Suppressor macrophage (primary cell): ENCODE measurements around the gene TARS1.

Source experiments
- DNase-seq, 4 experiments: peaks; one replicate each; pipeline ENCODE4 v3.0.0-alpha.2; 2020 to 2022
- total RNA-seq, 17 experiments: gene quantifications; one replicate each; lab custom pipeline; 2026; ENCODE audit warnings: mixed read lengths in 6 of 17, inconsistent platforms in 3 of 17; lab: John Stamatoyannopoulos, UW

TARS1 gene
- 100 to 163 (median 125) reads per million in 17 experiments for total RNA-seq

DNA sequence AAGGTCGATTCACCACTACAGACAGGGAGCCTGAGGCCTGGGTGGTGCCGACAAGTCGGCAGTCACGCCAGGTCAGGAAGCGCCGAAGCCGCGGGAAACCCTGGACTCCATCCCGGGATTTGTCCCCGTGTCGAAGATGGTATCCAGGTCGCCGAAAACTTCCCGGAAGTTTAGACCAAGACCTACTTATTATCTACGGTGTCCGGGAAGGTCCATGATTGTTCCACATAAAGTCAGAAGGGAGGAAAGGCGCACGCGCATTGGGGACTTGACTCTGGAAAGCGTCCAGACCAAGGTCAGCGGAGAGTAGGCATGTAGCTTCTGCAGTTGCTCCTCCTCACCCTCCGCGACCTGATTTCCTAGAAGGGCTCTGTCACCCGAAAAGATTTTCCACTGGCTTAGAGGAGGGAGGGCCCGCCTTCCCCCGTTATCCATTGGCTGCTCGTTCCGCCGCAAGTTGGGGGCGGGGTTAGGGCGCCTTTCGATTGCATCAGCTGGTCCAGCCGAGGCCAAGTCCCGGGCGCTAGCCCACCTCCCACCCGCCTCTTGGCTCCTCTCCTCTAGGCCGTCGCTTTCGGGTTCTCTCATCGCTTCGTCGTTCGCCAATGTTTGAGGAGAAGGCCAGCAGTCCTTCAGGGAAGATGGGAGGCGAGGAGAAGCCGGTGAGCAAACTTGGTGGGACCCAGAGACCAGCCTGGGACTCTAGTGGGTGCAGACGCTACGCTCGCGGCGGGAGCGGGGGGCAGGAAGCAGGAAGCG lies at the start of gene TARS1:
Gene TARS1 (plus strand): TSS at position 484 of the 759 bp plus-strand sequence. CDS start 122 bp downstream, at position 606.
- DNase-seq = peak; percentile 99 to 100 (median 100)

DNA sequence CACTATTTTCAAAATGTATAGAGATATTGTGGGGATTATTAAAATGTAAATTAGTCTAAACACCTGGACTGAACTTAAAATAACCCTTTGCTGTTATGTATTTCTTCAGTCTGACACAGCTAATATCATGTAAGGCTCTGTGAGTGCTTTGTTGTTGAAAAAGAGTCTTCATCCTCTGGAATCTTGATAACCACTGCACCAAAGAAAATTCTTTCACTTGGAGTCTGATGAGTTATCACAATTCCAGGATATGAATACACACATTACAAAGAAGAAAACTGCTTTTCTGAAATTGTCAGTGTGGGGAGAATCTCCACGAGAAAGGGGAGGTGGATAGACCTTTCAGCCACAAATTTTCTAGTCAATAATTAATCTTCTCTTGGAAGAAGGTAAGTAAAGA lies 42.3 kb upstream of the TARS1 start:
- no peak for DNase-seq

DNA sequence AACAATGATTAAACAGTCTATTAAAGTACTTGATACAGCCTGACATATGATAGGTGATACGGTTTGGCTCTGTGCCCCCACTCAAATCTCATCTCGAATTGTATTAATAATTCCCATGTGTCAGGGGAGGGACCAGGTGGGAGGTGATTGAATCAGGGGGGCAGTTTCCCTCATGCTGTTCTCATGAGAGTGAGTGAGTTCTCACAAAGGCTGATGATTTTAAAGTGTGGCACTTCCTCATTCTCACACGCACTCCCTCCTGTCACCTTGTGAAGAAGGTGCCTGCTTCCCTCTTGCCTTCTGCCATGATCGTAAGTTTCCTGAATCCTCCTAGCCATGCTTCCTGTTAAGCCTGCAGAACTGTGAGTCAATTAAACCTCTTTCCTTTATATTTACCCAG lies 40.1 kb upstream of the TARS1 start:
- DNase-seq = no peak

DNA sequence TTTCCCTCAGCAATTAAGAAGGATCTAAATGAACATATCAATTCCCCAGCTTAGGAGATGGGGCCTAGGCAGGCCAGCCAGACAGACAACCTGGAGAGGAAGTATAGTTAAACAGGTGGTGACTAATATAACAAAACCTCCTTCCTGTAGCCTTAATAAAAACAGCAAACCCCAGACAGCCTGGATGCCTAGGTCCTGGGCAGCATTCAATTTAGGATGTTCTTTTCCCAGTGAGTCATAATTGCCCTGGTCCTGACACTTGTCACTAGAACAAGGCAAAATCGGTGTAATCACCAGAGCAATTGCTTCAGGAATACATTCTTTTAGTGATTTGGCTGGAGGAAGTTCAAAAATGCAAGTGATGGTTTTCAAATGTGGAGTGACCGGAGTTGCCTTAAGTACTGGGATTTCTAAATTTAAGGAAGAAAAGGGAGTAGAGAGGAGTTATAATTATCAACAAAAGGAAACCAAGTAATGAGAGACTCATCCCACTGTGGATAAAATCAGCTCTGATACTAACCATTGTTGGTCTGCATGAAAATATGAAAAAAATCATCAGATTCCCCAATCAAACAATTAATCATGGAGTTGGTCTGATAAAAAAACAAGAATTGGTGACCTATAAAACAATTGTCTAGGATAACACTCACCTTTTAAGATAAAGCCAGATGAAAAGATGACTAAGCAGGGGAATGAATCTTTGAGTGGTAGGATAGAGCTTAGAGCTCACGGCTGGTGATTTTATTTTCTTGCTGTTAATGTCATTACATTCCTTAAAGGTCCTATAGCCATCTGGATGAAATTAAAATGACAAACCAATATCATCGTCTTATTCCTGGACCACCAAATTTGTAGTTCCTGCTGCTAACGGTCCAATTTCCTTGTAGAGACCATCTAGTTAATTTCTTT lies 39.0 kb upstream of the TARS1 start:
- DNase-seq = no peak

DNA sequence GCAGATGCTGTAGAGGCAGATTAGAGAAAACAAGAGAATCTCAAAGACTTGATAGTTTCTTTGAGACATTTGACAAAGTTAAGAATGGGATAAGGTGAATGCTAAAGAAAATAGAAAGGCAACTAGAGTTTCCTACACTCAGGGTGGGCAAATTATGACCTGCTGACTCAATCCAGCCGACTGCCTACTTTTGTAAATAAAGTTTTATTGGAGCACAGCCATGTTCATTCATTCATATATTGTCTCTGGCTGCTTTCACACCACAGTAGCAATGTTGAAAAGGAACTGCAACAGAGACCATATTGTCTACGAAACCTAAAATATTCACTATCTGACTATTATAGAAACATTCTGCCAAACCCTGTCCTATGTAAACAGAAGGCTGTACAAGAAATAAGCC lies 37.6 kb upstream of the TARS1 start:
- DNase-seq = no peak

DNA sequence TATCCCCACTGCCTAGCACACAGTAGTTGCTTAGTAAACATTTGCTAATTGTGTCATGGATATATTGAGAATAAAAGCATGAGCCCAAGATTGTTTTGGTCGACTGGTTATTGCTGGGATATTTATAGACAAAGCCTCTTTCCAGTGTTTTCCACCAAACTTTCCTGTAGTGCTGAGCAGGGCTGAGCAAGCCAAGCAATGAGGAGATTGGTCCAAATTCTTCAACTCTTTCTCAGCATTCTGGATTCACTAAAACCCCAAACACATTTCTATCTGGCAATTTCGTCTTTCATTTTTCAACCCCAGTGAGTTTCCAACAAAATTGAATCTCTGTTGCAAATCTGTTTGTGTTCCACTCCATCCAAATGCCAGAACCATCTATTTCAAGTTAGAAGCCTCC lies 31.9 kb upstream of the TARS1 start:
- DNase-seq = no peak

DNA sequence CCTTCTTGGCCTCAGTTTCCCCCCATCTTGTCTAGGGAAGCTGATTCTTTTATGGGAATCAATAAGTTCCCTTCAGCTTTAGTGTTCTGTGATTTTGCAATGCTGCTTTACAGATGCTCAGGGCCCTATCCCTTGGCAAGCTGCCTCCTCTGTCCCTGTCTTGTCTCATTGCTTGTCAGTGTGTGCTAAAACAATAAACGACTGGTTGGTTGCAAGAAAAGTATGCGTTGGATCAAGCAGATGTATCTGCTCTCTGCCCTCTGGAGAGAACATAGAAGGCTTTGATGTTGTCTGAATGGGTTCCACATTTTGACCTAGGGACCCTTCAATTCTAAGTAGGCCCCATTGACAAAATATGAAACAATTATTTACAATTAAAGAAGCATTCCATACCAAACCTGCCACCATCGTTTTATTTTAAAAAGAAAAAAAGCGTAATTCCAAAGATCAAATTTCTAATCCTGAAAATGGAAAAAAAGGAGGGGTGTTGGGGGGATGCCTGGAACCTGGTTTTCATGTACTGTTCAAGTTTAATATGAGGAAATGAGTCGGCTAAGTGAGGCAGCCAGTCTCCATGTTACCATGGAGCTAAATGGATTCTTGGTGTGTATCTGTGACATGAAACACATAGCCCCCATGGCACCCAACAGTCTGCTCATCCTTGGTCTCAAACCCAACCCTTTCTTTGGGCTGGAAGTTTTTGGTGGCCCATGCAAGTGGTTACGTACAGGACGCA lies 31.2 kb upstream of the TARS1 start:
- DNase-seq = no peak

DNA sequence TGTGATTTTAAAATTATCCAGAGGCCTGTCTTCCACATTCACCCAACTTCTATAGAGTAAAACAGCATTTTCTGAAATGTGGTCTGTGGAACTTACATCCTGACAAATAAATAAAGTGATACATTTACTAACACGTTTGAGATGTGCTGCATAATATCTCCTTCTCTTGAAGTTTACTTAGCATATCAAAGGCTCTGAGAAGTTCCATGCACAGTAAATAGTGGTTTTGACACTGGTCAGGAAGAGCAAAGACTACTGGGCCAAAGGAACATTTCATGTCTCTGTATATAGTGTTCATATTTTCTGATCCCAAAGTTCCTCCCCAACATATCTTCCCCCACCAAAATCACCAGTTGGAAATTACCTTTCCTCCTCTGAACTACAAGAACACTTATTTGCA lies 30.5 kb upstream of the TARS1 start:
- no peak for DNase-seq

DNA sequence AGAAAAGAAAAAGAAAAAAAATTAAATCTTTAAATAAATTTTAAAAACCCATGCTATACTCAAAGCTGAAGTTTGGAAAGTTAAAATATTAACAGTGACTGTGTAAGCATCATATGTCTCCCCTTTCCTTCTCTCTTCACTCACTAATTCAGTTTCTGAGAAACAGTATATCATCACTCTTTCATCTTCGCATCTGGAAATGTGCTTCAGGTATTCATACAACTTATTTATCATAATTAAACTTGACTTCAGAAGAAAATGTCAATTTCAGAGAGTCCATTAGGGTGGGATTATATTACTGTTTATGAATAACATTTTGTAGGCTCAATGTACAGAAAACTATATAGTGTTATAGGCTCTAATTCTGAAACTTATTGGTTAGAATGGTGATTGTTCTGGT lies 29.3 kb upstream of the TARS1 start:
- DNase-seq = no peak

DNA sequence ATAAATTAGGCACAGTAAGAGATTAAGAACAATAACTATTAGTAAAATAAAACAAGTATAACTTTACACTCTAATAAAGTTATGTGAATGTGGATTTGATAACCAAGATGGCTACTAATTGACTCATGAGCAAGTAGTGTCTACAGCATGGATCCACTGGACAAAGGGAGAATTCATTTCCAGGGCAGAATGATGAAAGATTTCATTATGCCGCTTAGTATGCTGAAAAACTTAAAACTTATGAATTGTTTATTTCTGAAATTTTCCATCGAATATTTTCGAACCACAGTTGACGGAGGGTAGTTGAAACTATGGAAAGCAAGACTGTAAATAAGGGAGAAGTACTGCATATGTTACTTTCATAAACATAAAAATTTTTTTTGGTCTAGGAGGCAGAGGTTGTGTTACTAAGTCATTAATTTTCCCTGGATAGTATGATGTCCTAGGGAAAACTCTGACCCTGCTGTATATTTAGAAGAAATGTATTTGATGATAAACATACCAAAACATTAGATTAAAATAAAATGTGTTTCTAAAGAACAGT lies 24.9 kb upstream of the TARS1 start:
- no peak for DNase-seq

DNA sequence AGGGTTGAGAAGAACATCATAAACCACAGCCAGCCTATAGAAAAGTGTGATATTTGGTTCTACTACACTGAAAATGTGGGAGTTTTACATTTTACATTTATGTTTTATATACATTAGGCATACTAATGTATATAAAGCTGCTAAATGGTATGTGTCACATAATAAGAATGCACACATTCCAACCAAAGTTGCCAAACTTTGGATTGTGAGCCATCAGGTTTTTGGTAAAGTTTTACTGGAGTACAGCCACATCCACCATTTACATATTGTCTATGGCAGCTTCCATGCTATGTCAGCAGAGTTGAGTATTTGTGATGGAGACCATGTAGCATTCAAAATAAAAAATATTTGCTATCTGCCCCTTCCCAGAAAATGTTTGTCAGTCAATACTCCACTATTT lies 23.1 kb upstream of the TARS1 start:
- DNase-seq = no peak

DNA sequence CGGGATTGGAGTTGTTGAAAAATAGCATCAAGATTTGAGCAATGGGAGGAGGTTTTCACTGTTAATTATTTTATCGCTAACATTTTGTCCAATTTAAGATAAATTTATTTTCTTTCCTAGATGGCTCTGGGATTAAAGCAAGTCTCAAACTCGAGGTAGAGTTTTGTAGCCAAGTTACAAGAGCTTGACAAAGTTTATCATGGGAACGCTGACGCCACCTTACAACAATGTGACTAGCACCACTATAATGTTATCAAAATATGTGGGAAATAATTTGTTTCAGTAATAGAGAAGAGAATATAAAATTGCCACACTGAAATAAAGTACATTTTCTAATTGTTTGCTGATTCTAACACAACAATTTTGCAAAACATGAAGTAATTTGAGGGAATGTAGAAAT lies 19.8 kb upstream of the TARS1 start:
- DNase-seq = no peak

DNA sequence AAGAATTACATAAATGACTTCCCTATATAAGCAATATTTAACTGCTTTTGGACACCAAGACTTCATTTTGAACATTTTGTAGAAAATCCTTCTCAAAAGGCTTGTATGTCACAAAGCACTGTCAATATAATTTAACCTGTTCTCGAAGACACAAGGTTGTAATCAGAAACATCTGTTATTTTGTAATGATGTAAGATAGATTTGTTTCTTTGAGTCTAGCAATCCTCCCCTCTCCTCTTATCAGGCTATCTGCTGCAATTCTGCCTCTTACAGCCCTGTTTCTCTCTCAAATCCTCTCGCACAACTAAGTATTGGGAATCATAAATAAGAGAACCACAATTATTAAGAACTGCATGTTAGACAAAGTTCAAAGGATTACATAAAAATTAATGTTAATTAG lies 18.6 kb upstream of the TARS1 start:
- DNase-seq = no peak

DNA sequence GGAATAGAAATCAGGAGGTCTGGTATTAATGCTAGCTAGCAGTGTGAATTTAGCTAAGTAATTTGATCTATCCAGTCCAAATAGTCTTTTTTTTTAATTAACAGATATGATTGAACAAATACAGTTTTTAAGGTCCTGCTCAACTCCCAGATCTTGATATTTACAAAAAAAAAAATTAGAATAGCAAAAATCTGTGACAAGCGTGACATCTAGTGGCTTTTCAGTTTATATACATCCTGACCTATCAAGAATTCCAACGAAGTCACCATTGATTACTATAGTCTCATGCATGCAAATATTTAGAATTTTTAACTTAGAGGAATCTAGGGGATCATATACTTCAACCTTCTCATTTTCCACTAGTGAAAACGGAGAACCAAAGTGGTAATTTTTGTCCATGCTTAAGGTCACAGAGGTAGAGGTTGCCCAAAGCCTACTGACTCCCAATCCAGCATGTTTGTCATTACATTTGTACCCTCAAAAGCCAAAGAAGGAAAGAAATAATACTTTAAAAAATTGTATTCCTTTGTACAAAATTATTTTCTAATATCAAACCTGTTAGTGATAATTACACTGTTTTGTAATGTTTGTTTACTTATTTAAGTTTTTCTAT lies 17.6 kb upstream of the TARS1 start:
- DNase-seq = peak in 2 of 4 experiments; percentile 32 to 42

DNA sequence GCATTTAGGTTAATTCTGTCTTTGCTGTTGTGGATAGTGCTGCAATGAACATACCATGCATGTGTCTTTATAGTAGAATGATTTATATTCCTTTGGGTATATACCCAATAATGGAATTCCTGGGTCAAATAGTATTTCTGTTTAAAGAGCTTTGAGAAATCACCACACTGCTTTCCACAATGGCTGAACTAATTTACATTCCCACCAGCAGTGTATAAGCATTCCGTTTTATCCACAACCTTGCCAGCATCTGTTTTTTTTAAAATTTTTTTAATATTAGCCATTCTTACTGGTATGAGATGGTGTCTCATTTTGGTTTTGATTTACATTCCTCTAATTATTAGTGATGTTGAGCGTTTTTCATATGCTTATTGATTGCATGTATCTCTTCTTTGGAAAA lies 15.5 kb upstream of the TARS1 start:
- no peak for DNase-seq

DNA sequence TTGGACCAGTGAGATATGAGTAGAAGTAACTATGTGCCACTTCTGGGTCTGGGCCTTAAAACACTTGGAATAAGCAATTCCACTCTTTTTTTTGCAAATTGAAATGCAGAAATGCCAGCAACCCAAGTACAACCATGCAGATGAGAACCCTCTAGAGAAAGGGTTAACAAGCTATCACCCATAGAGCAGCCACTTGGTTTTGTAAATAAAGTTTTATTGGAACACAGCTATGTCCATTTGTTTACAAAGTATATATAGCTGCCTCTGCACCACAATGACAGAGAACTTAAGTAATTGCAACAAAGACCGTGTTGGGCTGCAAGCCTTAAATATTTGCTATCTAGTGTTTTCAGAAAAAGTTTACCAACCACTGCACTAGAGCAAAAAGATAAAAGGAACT lies 9.8 kb upstream of the TARS1 start:
- DNase-seq = no peak

DNA sequence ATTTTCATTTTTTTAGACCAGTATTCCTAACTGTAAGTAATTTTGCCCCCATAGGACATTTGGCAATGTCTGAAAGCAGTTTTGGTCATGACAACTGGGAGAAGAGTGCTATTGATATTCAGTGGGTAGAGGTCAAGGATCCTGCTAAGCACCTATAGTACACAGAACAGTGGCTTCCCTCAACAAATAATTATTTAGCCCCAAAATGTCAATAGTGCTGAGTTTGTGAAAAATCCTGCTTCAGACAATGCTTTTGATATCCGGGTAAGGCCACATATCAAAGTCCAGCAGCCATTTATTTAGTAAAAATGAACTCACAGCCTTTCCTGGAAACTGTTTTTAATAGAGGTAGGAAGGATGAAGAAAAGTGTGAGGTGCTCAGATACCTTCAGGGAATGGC lies 8.1 kb upstream of the TARS1 start:
- DNase-seq = no peak

DNA sequence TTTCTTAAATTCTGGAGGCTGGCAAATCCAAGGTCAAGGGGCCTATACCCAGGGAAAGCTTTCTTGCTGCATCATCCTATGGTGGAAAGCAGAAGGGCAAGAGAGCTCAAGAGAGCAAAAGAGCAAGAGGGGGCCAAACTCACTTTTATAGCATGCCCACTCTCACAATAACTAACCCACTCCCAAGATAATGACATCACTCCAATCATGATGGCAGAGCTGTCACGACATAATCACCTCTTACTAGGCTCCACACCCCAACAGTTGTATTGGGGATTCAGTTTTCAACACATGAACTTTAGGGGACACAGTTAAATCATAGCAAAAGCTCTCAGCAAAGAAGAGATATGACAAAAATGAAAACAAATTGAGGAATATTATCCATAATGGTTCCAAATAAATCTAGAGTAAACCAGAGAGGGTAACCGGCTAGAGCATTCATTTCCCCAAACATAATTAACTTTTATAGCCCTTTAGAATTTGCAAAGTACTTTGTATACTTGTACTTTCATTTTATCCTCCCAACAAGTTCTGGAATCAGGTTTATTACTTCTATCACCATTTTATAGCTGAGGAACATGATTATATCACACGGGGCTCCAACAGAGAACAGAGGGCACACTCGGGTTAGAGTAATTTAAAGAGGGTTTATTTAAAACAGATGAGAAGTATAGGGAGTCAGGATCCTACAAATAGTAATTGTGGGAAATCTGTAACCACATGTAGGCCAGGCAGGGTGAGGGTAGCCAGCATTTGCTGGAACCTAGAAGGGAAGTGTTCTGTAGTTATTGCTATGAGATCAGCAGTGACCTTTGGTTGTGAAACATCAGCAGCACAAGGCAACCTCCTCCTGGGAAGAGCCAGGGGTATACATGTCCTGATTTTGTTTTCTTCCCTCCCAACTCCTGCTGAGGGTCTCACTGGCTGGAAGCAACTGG lies 7.2 kb upstream of the TARS1 start:
- DNase-seq = peak; percentile 38 to 75 (median 70)

DNA sequence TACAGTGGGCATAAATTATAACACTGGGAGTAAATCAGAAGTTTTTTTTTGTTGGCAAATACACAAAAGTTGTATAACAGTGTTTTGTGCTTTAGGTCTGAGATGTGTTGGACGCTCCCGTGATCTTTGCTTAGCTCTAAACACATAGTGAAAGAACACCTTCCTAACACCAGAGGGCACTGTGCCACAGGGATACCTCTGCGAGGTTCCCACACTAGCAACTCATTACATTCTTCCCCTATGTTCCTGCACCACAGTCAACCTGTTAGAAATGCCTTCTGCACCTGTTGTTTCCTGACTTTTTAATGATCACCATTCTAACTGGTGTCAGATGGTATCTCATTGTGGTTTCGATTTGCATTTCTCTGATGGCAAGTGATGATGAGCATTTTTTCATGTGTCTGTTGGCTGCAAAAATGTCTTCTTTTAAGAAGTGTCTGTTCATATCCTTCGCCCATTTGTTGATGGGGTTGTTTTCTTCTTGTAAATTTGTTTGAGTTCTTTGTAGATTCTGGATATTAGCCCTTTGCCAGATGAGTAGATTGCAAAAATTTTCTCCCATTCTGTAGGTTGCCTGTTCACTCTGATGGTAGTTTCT lies 4.8 kb upstream of the TARS1 start:
- peak; percentile 82 to 89 (median 86) for DNase-seq

DNA sequence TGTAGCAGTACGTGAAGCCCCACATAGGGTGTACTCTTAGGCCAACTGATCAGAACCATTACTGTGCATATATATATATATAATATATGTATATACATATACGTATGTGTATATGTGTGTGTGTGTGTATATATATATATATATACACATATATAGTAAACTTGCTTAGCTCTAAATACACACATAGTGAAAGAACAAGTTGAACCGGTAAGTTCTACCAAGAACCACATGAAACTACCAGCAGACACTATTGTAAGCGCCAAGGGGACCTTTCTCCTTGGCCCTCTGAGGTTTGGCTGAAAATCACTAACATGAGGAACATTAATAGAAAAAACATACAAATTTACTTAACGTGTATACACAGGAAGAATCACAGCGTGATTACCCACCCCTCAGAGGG lies 1.8 kb upstream of the TARS1 start:
- no peak for DNase-seq
